SK-N-SH (cell line): ENCODE data around the gene BTRC. TPM values are rescaled to one million over a fixed set of nuclear protein-coding genes. Genes with fewer than 3 reads are reported as not detected.
A peak's percentile ranks its signal among the peaks of the same experiment; 100 is the strongest.

Experiments used
- CTCF ChIA-PET: fragments of 300-600, 350-600 bp; formaldehyde crosslinking; extraction: SDS; loops from one replicate; lab custom pipeline; 2021; lab: Yijun Ruan, JAX
- POLR2A ChIA-PET: fragments of 350-600 bp; sonication (Branson Sonifier 250); formaldehyde crosslinking; extraction: SDS; loops from one replicate; lab custom pipeline; 2020; ENCODE audit warnings: antibody characterized with exemption, inconsistent platforms; lab: Yijun Ruan, JAX
- DNase-seq: peaks from one replicate; pipeline ENCODE4 v3.0.0; 2012
- H2AFZ ChIP-seq: fragments of 200-600 bp; sonication (generic); 2 replicates; pipeline ENCODE4 v1.8.1; 2016; ENCODE audit warnings: antibody characterized with exemption, mild to moderate bottlenecking, low read depth
- H3F3A ChIP-seq: fragments of 200-600 bp; sonication (generic); replicated peaks from 2 replicates; pipeline ENCODE3; 2016; ENCODE audit warnings: antibody characterized with exemption, mild to moderate bottlenecking; ENCODE audit not compliant: insufficient read depth
- H3K27ac ChIP-seq, 2 experiments: fragments of 200-500 bp in 1 of 2; fragments of 200-600 bp in 1 of 2; sonication (Bioruptor generic) in 1 of 2; sonication (generic), shearing (Covaris generic) in 1 of 2; 2 replicates each; pipeline versions ENCODE4 v1.5.1 to v1.6.1; 2014 to 2016; ENCODE audit warnings: low read depth in 2 of 2, inconsistent platforms in 1 of 2, low read length in 1 of 2, mild to moderate bottlenecking in 1 of 2, mixed read lengths in 1 of 2
- H3K27me3 ChIP-seq: fragments of 200-600 bp; sonication (generic), shearing (Covaris generic); 2 replicates; pipeline ENCODE4 v1.6.1; 2016; ENCODE audit warnings: mixed run types; ENCODE audit not compliant: insufficient read depth
- H3K36me3 ChIP-seq, 2 experiments: fragments of 200-500 bp in 1 of 2; fragments of 200-600 bp in 1 of 2; sonication (Bioruptor generic) in 1 of 2; sonication (generic) in 1 of 2; replicated peaks in 1 of 2; 2 replicates each; pipeline versions ENCODE3 to v1.5.1; 2014 to 2016; ENCODE audit warnings: low read length in 1 of 2, mild to moderate bottlenecking in 1 of 2; ENCODE audit not compliant: insufficient read depth in 2 of 2, control insufficient read depth in 1 of 2
- H3K4me1 ChIP-seq, 2 experiments: fragments of 200-500 bp in 1 of 2; fragments of 200-600 bp in 1 of 2; sonication (Bioruptor generic) in 1 of 2; sonication (generic), shearing (Covaris generic) in 1 of 2; 2 replicates each; pipeline versions ENCODE4 v1.5.1 to v1.6.1; 2014 to 2016; ENCODE audit warnings: low read depth in 1 of 2, low read length in 1 of 2, mixed run types in 1 of 2; ENCODE audit not compliant: insufficient read depth in 2 of 2, control insufficient read depth in 1 of 2
- H3K4me2 ChIP-seq: fragments of 200-600 bp; sonication (generic), shearing (Covaris generic); 2 replicates; pipeline ENCODE4 v1.6.1; 2017; ENCODE audit warnings: mixed run types
- H3K4me3 ChIP-seq, 2 experiments: fragments of 200-500 bp in 1 of 2; fragments of 200-600 bp in 1 of 2; sonication (Bioruptor generic) in 1 of 2; sonication (generic), shearing (Covaris generic) in 1 of 2; 2 replicates each; pipeline versions ENCODE4 v1.5.1 to v1.8.1; 2014 to 2016; ENCODE audit warnings: low read depth in 2 of 2, inconsistent platforms in 1 of 2, low read length in 1 of 2, mild to moderate bottlenecking in 1 of 2, mixed read lengths in 1 of 2, moderate library complexity in 1 of 2
- H3K79me2 ChIP-seq: fragments of 200-600 bp; sonication (generic); 2 replicates; pipeline ENCODE4 v1.8.1; 2017; ENCODE audit warnings: mild to moderate bottlenecking; ENCODE audit not compliant: insufficient read depth
- H3K9ac ChIP-seq: fragments of 200-600 bp; sonication (generic); 2 replicates; pipeline ENCODE4 v1.6.1; 2017; ENCODE audit warnings: mixed run types
- H3K9me2 ChIP-seq: fragments of 200-600 bp; sonication (generic); 2 replicates; pipeline ENCODE4 v1.6.1; 2017; ENCODE audit warnings: mixed run types
- H3K9me3 ChIP-seq: fragments of 200-600 bp; sonication (generic); 2 replicates; pipeline ENCODE4 v1.6.1; 2017; ENCODE audit warnings: mixed run types, mild to moderate bottlenecking, moderate library complexity
- H4K20me1 ChIP-seq: fragments of 200-600 bp; sonication (generic); 2 replicates; pipeline ENCODE4 v1.6.1; 2017; ENCODE audit warnings: mild to moderate bottlenecking, mixed run types; ENCODE audit not compliant: insufficient read depth
- CHD2 ChIP-seq: fragments of 150-350 bp; IDR thresholded peaks from 2 replicates; pipeline ENCODE4 v1.6.1; 2018; ENCODE audit warnings: low read length; ENCODE audit not compliant: partially characterized antibody
- EP300 ChIP-seq, 2 experiments: IDR thresholded peaks; 2 replicates each; pipeline versions ENCODE4 v1.4.0 to v1.6.1; 2012; ENCODE audit warnings: borderline replicate concordance in 1 of 2, low read depth in 1 of 2, low read length in 1 of 2
- FOSL2 ChIP-seq: IDR thresholded peaks from 2 replicates; pipeline ENCODE4 v1.4.0; 2012; ENCODE audit warnings: low read depth, mild to moderate bottlenecking, moderate library complexity, borderline replicate concordance
- GATA2 ChIP-seq: sonication (generic); formaldehyde crosslinking; IDR thresholded peaks from 2 replicates; pipeline ENCODE4 v1.5.0; 2020; ENCODE audit warnings: mild to moderate bottlenecking, missing genetic modification reagents
- NFIC ChIP-seq: IDR thresholded peaks from 2 replicates; pipeline ENCODE4 v1.4.0; 2012; ENCODE audit warnings: borderline replicate concordance
- RCOR1 ChIP-seq: fragments of 150-350 bp; IDR thresholded peaks from 2 replicates; pipeline ENCODE4 v1.6.1; 2017; ENCODE audit warnings: antibody characterized with exemption, low read length
- REST ChIP-seq: IDR thresholded peaks from 2 replicates; pipeline ENCODE4 v1.6.1; 2012; ENCODE audit warnings: mild to moderate bottlenecking, low read depth, low read length, moderate library complexity
- RFX5 ChIP-seq: IDR thresholded peaks from 2 replicates; pipeline ENCODE4 v1.6.1; 2012; ENCODE audit warnings: mild to moderate bottlenecking, improper control_type of control experiment, low read length
- SMC3 ChIP-seq: IDR thresholded peaks from 2 replicates; pipeline ENCODE4 v1.6.1; 2012; ENCODE audit warnings: low read depth, low read length, improper control_type of control experiment
- TCF12 ChIP-seq: IDR thresholded peaks from 2 replicates; pipeline ENCODE4 v1.4.0; 2012
- USF1 ChIP-seq: IDR thresholded peaks from 2 replicates; pipeline ENCODE4 v1.4.0; 2012; ENCODE audit warnings: low read depth, borderline replicate concordance
- YY1 ChIP-seq: IDR thresholded peaks from 2 replicates; pipeline ENCODE4 v1.4.0; 2012; ENCODE audit warnings: low read depth, mild to moderate bottlenecking
- ZBTB33 ChIP-seq: IDR thresholded peaks from 2 replicates; pipeline ENCODE4 v1.4.0; 2012; ENCODE audit warnings: low read depth, borderline replicate concordance
- WGBS: methylation state at CpG from one replicate; pipeline ENCODE4 v1.1.6; 2017; ENCODE audit warnings: low lambda C conversion rate; 5-methylcytosine and 5-hydroxymethylcytosine counted together
- polyA plus RNA-seq, 3 experiments: library from polyadenylated mRNA; depleted of rRNA; stranded (reverse); fragments of >200 nt; gene quantifications; 2 replicates each; pipeline ENCODE4 v1.2.3, GENCODE V29; 2012
- TF ChIP-seq, protein P1 (sequence below): fragments of 150-350 bp; IDR thresholded peaks from 2 replicates; pipeline ENCODE4 v1.6.1; 2016; ENCODE audit warnings: mild to moderate bottlenecking, low read depth, low read length

The BTRC gene
- polyA plus RNA-seq, 1 of the 3 experiments (the other 2 are of a cell fraction) = 6.5 TPM

- Histone ChIP-seq H3K36me3 (no peaks in the 10 kb centered on the region), H3K9me3 (no peaks in the 10 kb centered on the region), H3K79me2 (no peaks in the 10 kb centered on the region; the same call in none of the 2 replicates), H2AFZ (no peak overlapping the region), H4K20me1 (peaks cover 6% of the 10 kb centered on the region), H3K4me3 (no peak overlapping the region), H3K27ac (no peak overlapping the region), H3K27me3 (no peaks in the 10 kb centered on the region)
- 95% methylated on average over 1 of the region's 1 CpG for WGBS
- TF ChIP-seq SMC3 = no peak
- TF ChIP-seq, all 33 proteins: peak for 0
- no peaks in the 10 kb centered on the region for H3K9me2 ChIP-seq
- H3K9ac ChIP-seq = no peak overlapping the region
- POLR2A ChIA-PET = interaction anchor here (0.5 kb wide), 1 partner anchor 72 kb away, joined by 3 read pairs; no protein-coding TSS in a partner anchor
- no peak overlapping the region for H3K4me2 ChIP-seq
- no peaks in the 10 kb centered on the region for H3F3A ChIP-seq
- CTCF ChIA-PET = interaction anchor here (0.9 to 2.4 kb wide), 6 partner anchors 8 to 244 kb away, joined by 3 to 13 read pairs (median 5); no protein-coding TSS in a partner anchor
- H3K4me1 ChIP-seq = peaks cover 0 to 2% of the 10 kb centered on the region in 2 experiments; a peak in 2 of 4 replicates
- no peak for DNase-seq
These were observed 104.9 kb downstream of the BTRC start for GRCh38 chr10:101458869-101459268.

DNA sequence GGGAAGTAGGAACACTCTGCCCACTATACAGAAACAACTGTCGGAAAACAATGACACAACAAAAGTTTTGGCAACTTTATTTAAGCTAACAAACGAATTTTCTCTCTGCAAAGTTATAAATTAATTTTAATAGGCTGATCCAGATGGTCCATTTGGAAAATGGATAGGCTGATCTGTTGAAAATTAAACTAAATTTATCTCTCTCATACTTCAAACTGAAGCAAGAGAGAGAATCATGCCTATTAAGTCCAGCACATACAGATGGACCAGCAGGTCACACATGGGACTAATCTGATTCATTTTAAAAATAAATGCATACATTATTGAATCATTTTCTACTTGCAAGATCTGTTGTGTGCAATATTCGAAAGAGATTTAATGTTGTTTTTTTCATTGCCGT is 110.1 kb downstream of the BTRC start:
- H3K36me3 ChIP-seq = no peaks in the 10 kb centered on the region
- no peak overlapping the region for H3K4me2 ChIP-seq
- no peak overlapping the region for H3K4me3 ChIP-seq
- no peaks in the 10 kb centered on the region for H3K27me3 ChIP-seq
- peaks cover 0 to 13% of the 10 kb centered on the region in 2 experiments; a peak in 2 of 4 replicates for H3K4me1 ChIP-seq
- POLR2A ChIA-PET = no interaction called here
- H2AFZ ChIP-seq = no peak overlapping the region
- peak; percentile 31 for DNase-seq
- no peaks in the 10 kb centered on the region for H3K9me2 ChIP-seq
- CTCF ChIA-PET = interaction anchor here (1.1 to 6.3 kb wide), 6 partner anchors 11 to 249 kb away, joined by 6 to 108 read pairs (median 79); no protein-coding TSS in a partner anchor
- H3K27ac ChIP-seq = peak overlapping the region in 1 of 2 experiments; percentile 91; a peak in 2 of 4 replicates
- H4K20me1 ChIP-seq = no peaks in the 10 kb centered on the region
- TF ChIP-seq REST = no peak
- TF ChIP-seq YY1 = no peak
- peak; percentile 52 for TF ChIP-seq RCOR1
- TF ChIP-seq CHD2 = peak; percentile 30
- peak; percentile 47 for TF ChIP-seq GATA2 (CRISPR knock-in tag)
- TF ChIP-seq NFIC = no peak
- no peak for TF ChIP-seq USF1
- TF ChIP-seq, protein P1, sequence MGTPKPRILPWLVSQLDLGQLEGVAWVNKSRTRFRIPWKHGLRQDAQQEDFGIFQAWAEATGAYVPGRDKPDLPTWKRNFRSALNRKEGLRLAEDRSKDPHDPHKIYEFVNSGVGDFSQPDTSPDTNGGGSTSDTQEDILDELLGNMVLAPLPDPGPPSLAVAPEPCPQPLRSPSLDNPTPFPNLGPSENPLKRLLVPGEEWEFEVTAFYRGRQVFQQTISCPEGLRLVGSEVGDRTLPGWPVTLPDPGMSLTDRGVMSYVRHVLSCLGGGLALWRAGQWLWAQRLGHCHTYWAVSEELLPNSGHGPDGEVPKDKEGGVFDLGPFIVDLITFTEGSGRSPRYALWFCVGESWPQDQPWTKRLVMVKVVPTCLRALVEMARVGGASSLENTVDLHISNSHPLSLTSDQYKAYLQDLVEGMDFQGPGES = no peak
- TF ChIP-seq TCF12 = no peak
- peak in 1 of 2 experiments; percentile 84; a peak in 2 of 4 replicates for TF ChIP-seq EP300 (IDR thresholded peaks at IDR 0.05; ENCODE audit: borderline replicate concordance in 1 of 2, low read depth in 1 of 2, low read length in 1 of 2)
- no peak for TF ChIP-seq FOSL2
- TF ChIP-seq ZBTB33 = no peak
- no peak for TF ChIP-seq RFX5
- no peaks in the 10 kb centered on the region for H3F3A ChIP-seq
- H3K79me2 ChIP-seq = no peaks in the 10 kb centered on the region; the same call in none of the 2 replicates
- H3K9ac ChIP-seq = no peak overlapping the region
- WGBS = 72% methylated on average over 4 of the region's 4 CpGs
- no peaks in the 10 kb centered on the region for H3K9me3 ChIP-seq
